ENCODE measurements around the gene SCGN. TPM values are rescaled to one million over a fixed set of nuclear protein-coding genes. Genes with fewer than 3 reads are reported as not detected.
A peak's percentile ranks its signal among the peaks of the same experiment; 100 is the strongest.

The SCGN gene
- total and polyA plus RNA-seq, 2 of the 13 experiments (the other 11 are each of a cell fraction or from before 2014, with no cell fraction given), result 2.9 to 29.0 TPM

GRCh38 chr6:25660512-25660911 is 8.5 kb downstream of the SCGN start (continued):
- TF ChIP-seq AHDC1 (CRISPR knock-in tag; IDR thresholded peaks at IDR 0.05; ENCODE audit: borderline replicate concordance) (peak; percentile 60; the same call in 1 of the 2 replicates), YEATS4 (CRISPR knock-in tag; IDR thresholded peaks at IDR 0.05; ENCODE audit: borderline replicate concordance) (no peak), ARID3A (IDR thresholded peaks at IDR 0.05; ENCODE audit: low read depth, low read length) (no peak), KLF9 (CRISPR knock-in tag; IDR thresholded peaks at IDR 0.05; ENCODE audit: low read depth) (no peak), ZNF256 (CRISPR knock-in tag; conservative IDR thresholded peaks at IDR 0.05) (no peak), HDAC2 (CRISPR knock-in tag; IDR thresholded peaks at IDR 0.05) (peak; percentile 58), KAT7 (CRISPR knock-in tag; IDR thresholded peaks at IDR 0.05; ENCODE audit: borderline replicate concordance) (0 out of 2 replicates have a peak, but pooled peaks have one; percentile 11), KLF6 (CRISPR knock-in tag; IDR thresholded peaks at IDR 0.05) (peak; percentile 35; the same call in 1 of the 2 replicates), NR1H2 (CRISPR knock-in tag; IDR thresholded peaks at IDR 0.05; ENCODE audit: borderline replicate concordance, low read depth) (no peak), TEAD2 (CRISPR knock-in tag; IDR thresholded peaks at IDR 0.05) (no peak), ZNF263 (CRISPR knock-in tag; IDR thresholded peaks at IDR 0.05) (no peak), THAP11 (CRISPR knock-in tag; IDR thresholded peaks at IDR 0.05) (peak; percentile 11; the same call in 1 of the 2 replicates), ETV5 (CRISPR knock-in tag; IDR thresholded peaks at IDR 0.05; ENCODE audit: borderline replicate concordance) (no peak; the same call in 1 of the 2 replicates), NR2C2 (CRISPR knock-in tag; IDR thresholded peaks at IDR 0.05; ENCODE audit: borderline replicate concordance) (0 out of 2 replicates have a peak, but pooled peaks have one; percentile 18), YEATS2 (CRISPR knock-in tag; IDR thresholded peaks at IDR 0.05; ENCODE audit: borderline replicate concordance) (peak; percentile 25; the same call in 1 of the 2 replicates), ZFP91 (CRISPR knock-in tag; IDR thresholded peaks at IDR 0.05; ENCODE audit: borderline replicate concordance) (no peak), ZNF160 (CRISPR knock-in tag; IDR thresholded peaks at IDR 0.05) (no peak), KLF12 (CRISPR knock-in tag; IDR thresholded peaks at IDR 0.05; ENCODE audit: borderline replicate concordance) (no peak), MAFK (conservative IDR thresholded peaks at IDR 0.05 in 1 of 2, IDR thresholded peaks at IDR 0.05 in 1 of 2; ENCODE audit: low read length in 2 of 2) (peak; percentile 30 to 61; a peak in 3 of 4 replicates), ZNF260 (CRISPR knock-in tag; IDR thresholded peaks at IDR 0.05; ENCODE audit: borderline replicate concordance, low read depth) (no peak), CENPX (CRISPR knock-in tag; IDR thresholded peaks at IDR 0.05) (no peak), NAIF1 (CRISPR knock-in tag; IDR thresholded peaks at IDR 0.05; ENCODE audit: borderline replicate concordance) (no peak), ZNF724P (CRISPR knock-in tag; IDR thresholded peaks at IDR 0.05; ENCODE audit: borderline replicate concordance) (no peak)
